Erythroblast (primary cell): ENCODE measurements around the gene SEC24B.

Experiments
- DNase-seq, 2 experiments: peaks; one replicate each; lab custom pipeline; 2025; lab: John Stamatoyannopoulos, UW
- GATA1 ChIP-seq: IDR thresholded peaks from 2 replicates; pipeline ENCODE4 v1.6.1; 2011; ENCODE audit warnings: low read depth, mild to moderate bottlenecking, control low read depth, low read length, moderate library complexity
- POLR2A ChIP-seq: IDR thresholded peaks from 2 replicates; pipeline ENCODE4 v1.6.1; 2011; ENCODE audit warnings: mild to moderate bottlenecking, low read length

The SEC24B gene

DNA sequence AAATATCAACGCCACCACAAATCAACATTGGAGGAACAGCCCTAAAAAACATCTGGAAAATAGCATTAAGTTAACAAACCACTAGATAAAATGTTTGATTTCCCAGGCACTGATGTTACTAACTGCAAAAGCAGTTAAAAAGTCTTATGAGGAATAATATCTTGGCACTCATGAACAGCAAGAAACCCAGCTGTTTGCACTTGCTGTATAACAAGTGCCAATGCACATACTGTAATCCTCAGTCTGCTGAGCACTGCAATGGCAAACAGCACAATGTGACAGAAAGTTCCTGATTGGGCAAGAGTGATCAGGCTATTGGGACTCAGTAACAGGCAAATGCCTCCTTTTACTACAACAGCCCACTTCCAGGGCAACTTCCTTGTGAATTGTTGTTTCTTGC lies 20.8 kb upstream of the SEC24B start:
- DNase-seq = no peak
- TF ChIP-seq GATA1 (no peak), POLR2A (no peak)

DNA sequence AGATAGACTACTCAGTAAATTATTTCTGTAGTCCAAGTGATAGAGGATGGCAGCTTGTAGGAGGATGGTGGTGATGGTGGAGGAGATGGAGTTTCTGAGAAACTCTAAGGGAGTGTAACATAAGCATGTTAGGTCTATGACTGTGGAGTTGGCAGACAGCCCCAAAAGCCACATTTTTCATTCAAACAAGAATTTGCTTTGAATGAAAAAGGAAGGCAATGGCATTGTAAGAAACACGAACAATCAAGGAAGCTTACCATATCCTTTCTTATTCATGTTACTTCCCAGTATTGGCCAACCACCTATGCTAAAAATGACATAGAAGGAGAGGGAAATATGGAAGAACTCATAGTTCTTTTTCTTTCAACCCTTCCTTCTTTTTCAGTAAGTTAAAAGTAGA lies 18.7 kb upstream of the SEC24B start:
- TF ChIP-seq POLR2A (no peak), GATA1 (no peak)
- DNase-seq = no peak

DNA sequence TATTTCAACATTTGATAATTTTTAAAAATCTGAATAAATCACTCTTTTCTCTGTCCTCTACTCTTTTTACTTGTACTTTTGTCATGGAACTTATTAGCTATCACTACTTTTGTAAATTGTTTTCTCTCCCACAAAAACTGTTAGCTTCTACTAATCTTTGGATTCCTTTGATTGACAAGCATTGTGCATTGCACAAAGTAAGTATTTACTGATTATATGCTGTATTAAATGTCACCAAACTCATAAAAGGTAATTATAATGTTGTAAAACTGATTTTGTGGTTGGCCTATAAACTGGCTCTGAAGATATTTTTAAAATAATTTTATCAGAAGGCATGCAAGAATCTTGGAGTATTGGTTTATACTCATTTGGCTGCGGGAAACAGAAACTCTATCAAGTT lies 15.0 kb upstream of the SEC24B start:
- TF ChIP-seq GATA1 (no peak), POLR2A (no peak)
- DNase-seq = no peak

DNA sequence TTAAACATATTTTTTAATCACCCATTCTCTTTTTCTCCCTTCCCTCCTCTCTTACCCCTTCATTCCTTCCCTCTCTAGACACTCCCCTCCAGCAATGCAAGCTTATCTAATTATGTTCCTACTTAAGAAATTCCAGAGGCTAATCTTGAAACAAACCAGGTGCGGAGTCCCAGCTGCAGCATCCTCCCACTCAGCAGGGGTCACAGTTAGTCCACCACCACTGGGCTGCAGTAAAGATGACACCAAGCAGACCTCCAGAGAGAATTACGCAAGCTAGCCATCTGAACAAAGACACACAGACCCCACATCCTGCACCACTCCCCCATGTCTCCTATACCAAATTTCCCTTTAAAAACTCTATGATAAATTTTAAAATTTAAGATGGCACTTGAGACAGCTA lies 13.9 kb upstream of the SEC24B start:
- no peak for DNase-seq
- TF ChIP-seq GATA1 (no peak), POLR2A (no peak)

DNA sequence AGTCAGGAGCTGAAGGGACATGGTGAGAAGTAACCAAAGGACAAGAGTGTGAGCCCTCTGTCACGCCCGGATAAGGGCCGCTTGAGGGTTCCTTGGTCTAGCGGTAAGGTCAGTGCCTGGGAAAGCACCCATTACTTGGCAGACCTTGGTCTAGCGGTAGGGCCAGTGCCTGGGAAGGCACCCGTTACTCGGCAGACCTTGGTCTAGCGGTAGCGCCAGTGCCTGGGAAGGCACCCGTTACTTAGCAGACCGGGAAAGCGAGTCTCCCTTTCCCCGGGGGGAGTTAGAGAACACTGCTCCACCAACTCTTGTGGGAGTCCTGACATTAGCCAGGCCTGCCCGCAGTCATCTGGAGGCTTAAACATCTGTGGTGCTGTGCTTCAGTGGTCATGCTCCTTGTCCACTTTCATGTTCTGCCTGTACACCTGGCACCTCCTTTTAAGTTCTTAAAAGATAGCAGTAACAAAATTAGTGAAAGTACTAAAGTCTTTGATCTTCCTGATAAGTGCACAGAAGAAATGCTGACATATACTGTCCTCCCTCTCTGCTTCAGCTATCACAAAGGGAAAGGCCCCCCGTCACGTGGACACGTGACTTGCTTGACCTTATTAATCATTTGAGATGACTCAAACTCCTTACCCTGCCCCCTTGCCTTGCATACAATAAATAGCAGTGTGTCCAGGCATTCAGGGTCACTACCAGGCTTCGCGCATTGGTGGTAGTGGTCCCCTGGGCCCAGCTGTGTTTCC lies 9.3 kb upstream of the SEC24B start:
- DNase-seq = peak; percentile 6 to 11
- no peak for TF ChIP-seq GATA1
- TF ChIP-seq POLR2A = no peak

DNA sequence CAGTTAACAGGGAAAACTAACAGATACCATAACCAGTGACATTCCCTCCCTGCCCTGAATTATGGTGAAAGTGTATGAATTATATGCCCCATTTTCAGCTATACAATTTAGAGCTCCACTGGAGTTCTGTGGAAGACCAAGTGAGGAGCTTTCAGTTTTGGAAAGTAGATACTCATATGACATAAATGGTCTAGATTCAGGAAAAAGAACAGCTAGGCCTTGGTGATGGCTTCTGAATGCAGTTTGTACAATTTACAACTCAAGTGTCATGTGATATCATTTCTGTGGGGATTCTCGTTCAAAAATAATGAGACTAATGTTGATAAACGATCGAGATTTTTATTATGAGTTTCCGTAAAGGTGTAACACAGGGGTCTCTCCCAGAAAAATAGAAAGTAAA lies 8.2 kb upstream of the SEC24B start:
- TF ChIP-seq GATA1 = no peak
- no peak for TF ChIP-seq POLR2A
- DNase-seq = no peak

DNA sequence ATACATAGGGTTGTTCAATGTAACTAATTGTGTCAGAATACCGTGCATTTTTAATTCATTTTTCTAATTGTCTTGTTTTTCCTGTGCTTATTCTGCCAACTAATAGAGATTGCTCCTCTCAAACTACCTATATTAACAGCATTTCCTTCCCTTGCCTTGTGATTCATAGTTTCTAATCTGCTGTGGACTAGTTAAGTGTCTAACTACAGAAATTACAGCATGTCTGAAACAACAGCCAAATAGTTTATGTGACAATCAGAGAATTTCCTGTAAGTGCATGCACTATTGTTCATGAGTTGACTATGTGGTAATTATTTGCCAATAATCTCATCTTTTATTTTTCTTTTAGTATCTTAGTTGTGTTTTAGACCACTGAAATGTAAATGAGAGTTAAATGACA lies 4.1 kb upstream of the SEC24B start:
- TF ChIP-seq POLR2A (no peak), GATA1 (no peak)
- DNase-seq = no peak

DNA sequence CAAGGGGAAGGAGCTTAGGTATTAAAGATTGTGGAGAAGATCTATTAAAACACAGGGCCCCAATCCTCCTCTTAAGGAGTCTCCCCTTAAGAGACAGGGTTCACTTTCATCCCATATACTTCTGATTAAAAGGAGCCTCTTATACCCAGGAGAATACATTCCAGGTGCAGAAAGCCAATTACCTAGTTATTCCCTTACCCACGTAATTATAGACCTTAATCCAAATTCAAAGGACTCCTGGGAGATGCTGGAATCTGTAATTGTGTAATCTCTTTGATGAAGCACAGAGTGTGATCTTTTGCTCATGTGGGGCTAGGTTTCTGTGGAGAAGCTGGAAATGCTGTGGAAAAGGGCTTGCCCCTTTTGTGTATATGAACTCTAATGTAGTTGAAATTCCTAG lies 1.4 kb upstream of the SEC24B start:
- no peak for DNase-seq
- TF ChIP-seq POLR2A (no peak), GATA1 (no peak)

DNA sequence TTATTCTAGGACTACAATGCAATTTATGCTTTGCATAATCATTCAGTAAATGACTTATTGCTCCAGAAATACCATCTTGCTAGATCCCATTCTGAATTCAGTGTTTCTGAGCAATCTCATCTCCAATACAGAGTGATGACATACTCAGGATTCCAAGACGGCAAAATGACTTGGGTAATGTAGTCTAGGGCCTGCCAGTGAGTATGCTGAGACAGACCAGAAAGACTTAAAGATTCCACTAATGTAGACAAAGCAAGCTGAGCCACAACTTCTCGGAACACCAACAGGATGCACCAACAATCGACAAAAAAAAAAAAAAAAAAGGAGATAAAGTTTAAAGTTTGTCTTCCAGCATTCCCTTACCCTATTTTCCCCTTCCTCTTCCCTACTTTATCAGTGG lies 919 bp upstream of the SEC24B start:
- TF ChIP-seq GATA1 (no peak), POLR2A (no peak)
- peak; percentile 14 to 49 for DNase-seq

DNA sequence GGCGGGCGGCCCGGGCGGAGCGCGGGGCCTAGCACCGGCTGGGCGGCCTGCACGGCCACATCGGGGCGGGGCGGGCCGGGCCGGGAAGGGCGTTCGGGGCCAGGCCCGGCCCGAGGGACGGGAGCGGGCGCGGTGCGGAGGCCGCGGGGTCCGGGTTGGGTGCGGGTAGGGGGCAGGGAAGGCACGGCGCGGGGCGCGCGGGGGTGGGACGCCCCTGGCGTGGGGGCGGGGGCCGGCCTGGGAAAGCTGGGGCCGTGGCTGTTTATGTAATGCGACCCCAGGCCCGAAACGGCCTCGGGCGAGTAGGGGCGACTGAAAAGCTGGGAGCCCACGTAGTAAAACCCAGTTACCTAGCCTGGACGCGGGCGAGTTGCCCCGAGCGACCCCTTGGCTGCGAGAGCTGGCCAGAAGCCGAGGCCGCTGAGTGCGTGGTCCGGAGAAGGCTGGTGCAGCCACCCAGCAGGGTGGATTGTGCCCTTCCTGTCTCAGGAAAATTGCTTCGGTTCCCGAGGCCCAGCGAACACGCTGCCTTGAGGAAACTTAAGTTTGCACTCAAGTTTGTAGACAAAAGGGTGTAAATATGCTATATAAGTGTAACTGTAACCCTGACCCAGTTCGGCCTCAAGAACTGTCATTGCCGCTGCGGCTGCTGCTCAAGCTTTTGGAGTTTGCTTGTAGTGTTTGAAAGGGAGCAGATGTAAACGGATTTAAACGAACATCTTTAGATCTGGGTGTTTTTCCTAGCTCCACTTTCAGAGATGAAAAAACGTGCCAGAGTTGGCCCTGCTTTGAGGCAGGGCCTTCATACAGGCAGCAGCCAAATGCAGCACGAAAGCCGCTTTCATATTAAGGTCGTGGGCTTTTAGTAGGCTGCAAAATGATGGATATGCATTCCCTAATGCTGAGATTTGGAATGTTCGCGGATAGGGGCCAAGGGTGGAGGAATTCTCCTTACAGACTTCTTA lies 674 bp downstream of the SEC24B start:
- peak; percentile 67 to 81 for DNase-seq
- no peak for TF ChIP-seq POLR2A
- no peak for TF ChIP-seq GATA1

DNA sequence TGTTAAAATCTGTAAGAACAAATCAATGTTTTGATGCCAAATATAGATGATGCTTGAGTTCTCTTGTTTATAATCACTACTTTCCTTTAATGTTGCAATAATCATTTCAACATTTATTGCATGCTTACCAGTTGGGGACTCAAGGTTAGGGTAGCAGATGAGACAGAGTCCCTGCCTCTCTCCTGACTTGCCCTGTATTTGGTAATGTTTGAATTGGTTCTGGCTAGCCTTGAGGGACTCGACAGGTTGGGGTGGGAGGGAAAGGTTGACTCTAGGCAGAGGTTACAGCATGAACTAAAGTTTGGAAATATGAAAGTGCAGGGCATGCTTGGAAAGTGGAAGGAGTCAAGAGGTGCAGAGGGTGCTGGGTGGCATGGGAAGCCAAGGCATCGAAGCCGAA lies 2.0 kb downstream of the SEC24B start:
- TF ChIP-seq POLR2A = no peak
- TF ChIP-seq GATA1 = no peak
- DNase-seq = no peak

DNA sequence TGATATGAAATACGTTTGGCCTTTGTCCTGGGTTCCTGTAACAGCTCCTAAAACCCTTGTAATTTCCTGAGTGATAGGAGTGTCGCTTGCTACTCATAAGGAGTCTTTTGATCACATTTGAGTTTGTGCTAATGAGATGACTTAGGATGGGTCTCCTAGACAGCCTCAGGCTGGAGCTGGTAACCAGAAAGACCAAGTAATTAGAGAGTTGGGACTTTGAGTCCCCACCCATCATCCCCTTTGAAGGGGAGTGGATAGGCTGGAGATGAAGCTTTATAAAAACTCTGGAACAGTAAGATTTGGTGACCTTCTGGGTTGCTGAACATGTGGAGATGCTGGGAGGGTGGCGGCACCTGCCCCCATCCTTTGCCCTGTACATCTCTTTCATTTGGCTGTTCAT lies 2.9 kb downstream of the SEC24B start:
- TF ChIP-seq POLR2A (no peak), GATA1 (no peak)
- DNase-seq = no peak

DNA sequence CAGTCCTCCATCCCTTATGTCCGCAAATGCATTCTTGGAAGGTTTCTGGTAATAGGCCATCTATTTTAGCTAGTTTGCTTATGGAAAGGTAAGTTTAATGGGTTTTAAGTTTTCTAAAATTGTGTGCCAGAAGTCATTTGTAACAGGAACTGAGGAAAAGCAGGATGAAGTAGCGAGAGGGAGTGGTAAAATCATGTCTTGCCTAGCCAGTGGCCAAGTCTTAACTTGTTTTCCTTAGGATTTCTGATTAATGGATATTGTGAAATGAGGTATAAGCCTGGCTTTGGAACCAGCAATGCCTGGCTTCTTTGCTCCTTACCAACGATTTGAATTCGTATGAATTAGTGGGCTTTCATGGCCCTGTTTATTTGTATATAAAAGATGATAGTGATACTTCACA lies 7.3 kb downstream of the SEC24B start:
- TF ChIP-seq POLR2A = no peak
- TF ChIP-seq GATA1 = no peak
- DNase-seq = no peak

DNA sequence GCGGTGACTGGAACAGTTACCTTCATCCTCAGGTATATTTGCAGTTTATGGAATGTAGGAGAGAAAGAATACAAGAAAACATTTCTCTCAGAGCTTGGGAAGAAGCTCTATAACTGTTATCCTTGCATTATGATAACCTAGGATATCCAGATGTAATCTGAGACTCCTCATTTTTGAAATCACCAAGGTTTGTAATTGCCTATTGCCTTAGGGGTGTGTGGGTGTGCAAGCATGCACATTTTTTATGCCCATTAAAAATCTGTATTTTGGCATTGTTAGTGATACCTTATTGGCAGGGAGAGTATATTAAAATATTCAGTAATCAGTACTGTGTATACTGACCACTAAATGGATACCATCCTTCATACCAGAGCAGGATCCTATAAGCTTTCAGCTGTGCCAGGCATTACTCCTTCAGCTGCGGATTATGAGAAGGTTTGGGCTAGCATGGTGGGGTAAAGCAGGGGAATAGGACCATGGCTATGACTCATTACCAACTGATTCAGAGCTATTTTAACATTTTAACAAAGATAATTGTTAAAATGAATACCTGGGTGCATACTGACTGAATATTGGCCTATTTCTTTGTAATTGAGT lies 8.3 kb downstream of the SEC24B start:
- no peak for TF ChIP-seq POLR2A
- TF ChIP-seq GATA1 = no peak
- DNase-seq = no peak
